ENCODE measurements around the gene UBAP2L. TPM values are rescaled to one million over a fixed set of nuclear protein-coding genes. Genes with fewer than 3 reads are reported as not detected.

UBAP2L gene
- total and polyA plus RNA-seq, 10 of the 15 experiments (the other 5 are each of a cell fraction or from before 2014, with no cell fraction given): 49.9 to 198 (median 152) TPM

GRCh38 chr1:154192476-154192875, 28.3 kb upstream of the UBAP2L start (continued):
- TF ChIP-seq EZH2 (IDR thresholded peaks at IDR 0.05; ENCODE audit: borderline replicate concordance, control insufficient read depth, low read depth, low read length): no peak
- TF ChIP-seq MYC (IDR thresholded peaks at IDR 0.05; ENCODE audit: insufficient read depth, insufficient read length, insufficient replicate concordance, low read length, severe bottlenecking): no peak
- TF ChIP-seq ATF2 (IDR thresholded peaks at IDR 0.05; ENCODE audit: low read length): no peak
- TF ChIP-seq MYB (IDR thresholded peaks at IDR 0.05; ENCODE audit: borderline replicate concordance, low read depth, low read length): no peak
- no peak for TF ChIP-seq MEF2A (IDR thresholded peaks at IDR 0.05; ENCODE audit: insufficient read depth, low read depth, low read length)
- no peak for TF ChIP-seq MEF2B (IDR thresholded peaks at IDR 0.05; ENCODE audit: partially characterized antibody, poor library complexity, severe bottlenecking)
- no peak for TF ChIP-seq BCL11A (IDR thresholded peaks at IDR 0.05; ENCODE audit: low read depth, low read length)
- TF ChIP-seq E4F1 (IDR thresholded peaks at IDR 0.05; ENCODE audit: borderline replicate concordance, partially characterized antibody): no peak
- TF ChIP-seq ZNF622 (IDR thresholded peaks at IDR 0.05): no peak
- TF ChIP-seq ZNF217 (IDR thresholded peaks at IDR 0.05): no peak
- TF ChIP-seq JUNB (IDR thresholded peaks at IDR 0.05): no peak
